GM20000 (cell line): ENCODE results near the gene RELL1.

ENCODE experiments used
- DNase-seq: peaks from one replicate; pipeline ENCODE4 v3.0.0; 2012; ENCODE audit warnings: low spot score
- CTCF ChIP-seq: IDR thresholded peaks from 2 replicates; pipeline ENCODE4 v1.5.1; 2012; ENCODE audit warnings: mild to moderate bottlenecking, control low read depth; ENCODE audit errors: extremely low read depth, missing control alignments

RELL1 gene

DNA sequence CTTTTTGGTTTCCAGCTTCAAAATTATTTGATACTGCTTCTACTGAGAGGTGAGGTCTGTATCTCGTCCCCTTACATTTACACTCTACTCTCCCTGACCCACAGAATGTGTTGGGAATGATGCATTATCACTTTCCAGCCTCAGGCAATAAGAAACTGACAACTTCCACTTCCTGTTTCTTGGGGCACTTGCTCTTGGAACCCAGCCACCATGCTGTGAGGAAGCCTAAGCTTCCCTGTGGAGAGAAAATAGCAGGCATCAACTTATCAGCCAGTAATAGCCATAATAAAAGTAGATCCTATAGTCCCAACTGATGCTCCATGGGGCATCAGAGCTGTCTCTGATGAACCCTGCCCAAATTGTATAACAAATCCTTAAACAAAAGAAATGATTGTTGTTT, 32.6 kb downstream of the RELL1 start:
- TF ChIP-seq CTCF: no peak
- DNase-seq: no peak

DNA sequence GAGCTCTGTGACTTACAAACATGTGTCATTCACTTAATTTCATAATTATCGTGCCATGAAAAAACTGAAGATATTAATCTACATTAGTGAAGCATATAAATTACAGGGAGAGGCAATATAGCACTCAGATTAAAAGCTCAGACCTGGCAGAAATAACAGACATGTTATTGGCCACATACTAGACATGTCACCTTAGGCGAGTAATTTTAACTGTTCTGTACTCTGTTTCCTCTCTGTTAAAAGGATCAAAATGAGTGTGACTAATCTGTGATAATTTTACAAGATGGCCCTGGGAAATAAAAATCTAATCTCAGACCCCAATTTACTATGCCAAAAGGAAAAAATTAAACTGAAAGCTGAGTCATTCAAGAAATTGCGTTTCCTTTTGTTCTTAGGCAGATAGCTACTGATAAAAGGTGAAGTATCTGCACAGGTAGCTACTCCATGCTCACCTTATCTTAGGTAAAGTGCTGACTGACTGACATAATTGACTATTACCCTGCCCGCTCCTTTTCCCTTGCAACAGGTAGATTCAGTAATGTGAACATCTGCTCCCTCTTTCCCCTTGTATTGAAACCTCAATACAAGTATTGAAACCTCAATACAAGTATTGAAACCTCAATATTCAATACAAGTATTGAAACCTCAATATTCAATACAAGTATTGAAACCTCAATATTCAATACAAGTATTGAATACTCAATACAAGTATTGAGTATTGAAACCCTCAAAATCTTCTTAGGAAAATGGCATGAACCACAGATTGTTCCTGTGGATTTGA, 33.2 kb downstream of the RELL1 start:
- no peak for DNase-seq
- no peak for TF ChIP-seq CTCF

DNA sequence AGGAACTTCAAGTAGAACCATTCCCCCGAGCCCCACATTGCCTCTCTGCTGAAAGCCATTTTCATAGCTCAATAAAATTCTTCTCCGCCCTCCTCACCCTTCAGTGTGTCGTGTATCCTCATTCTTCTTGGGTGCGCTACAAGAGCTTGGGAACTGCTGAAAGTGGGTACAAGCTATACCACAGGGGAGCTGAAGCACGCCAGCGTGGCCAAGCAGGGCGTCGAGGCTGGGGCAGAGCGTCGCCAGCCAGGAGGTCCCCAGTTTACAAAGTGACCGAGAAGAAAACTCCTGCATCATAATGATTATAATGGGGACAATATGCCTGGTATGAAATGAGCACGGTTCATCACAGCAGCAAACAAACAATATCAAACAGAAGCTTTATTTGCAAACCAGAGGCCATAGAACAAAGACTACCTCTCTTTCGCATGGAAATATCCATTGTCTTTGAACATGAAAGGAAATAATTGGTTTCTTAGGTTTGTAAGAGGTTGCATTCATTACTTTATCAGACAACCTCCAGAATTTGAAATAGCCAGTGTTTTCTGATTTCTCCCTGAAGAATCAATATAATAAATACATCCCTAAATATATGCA, 34.3 kb downstream of the RELL1 start:
- DNase-seq: no peak
- no peak for TF ChIP-seq CTCF

DNA sequence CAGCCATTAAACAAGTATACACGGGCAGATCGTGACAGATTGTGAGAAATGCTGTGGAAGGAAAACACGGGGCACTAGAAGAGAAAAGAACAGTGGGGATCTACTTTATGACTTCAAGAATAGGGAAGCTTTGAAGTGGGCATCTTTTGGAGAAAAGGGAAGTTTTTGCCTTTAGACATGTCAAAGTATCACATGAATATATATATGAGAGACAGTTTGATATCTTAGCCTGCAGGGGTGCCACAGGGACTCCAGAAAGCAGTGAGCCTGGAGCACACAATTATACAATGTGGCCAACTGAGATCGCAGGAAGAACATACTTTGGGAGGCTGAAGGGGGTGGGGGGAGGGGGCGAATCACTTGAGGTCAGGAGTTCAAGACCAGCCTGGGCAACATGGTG, 35.7 kb downstream of the RELL1 start:
- no peak for TF ChIP-seq CTCF
- DNase-seq: no peak

DNA sequence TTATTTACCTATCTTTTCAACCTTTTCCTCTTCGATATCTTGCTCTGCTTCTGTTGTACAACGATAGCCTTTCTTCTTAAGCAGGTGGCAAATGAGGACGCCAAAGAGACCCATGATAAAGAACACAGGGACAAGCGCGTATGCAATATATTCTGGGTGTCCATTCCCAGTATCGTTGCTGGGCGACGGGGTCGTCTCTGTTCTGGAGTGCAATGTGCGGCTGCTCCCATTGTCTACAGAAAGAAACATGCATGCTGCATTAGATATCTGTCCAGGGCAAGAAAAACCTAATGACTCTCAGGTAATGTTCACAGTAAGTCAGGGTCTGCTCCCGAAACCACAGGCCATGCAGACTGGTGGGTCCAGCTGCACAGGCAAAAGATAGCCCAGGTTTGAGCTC, 36.9 kb downstream of the RELL1 start:
- DNase-seq: no peak
- no peak for TF ChIP-seq CTCF

- no peak for DNase-seq
- TF ChIP-seq CTCF: no peak
Observed at GRCh38 chr4:37648084-37648817, 37.9 kb downstream of the RELL1 start.

GRCh38 chr4:37646247-37646646, 39.9 kb downstream of the RELL1 start:
- DNase-seq: no peak
- no peak for TF ChIP-seq CTCF
